Activated CD4-positive, alpha-beta T cell treated with anti-CD3 and anti-CD28 coated beads, Interleukin-2, amount 50 U/mL, for 48 hours (primary cell): ENCODE data around the gene ACOXL.

Experiments
- DNase-seq, 2 experiments: peaks; one replicate each; pipeline ENCODE4 v3.0.0-alpha.2; 2020

Gene ACOXL

DNA sequence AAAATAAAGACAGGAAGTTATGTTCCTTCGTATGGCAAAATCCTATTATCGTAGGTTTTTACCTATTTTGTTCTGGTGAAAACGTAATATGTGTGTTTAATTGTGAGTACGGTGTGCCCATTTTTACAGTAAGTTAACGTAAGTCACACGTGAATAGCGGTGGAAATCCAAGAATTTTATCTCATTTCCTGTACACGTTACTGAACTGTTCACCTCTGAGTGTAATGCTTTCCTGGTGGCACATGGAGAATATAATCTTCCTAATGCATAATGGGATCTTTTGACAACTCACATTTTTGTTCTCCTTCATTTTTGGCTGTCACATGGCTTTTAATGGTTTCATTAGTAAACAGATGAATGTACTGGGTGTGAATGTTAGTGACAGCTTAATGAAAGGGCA lies 416.6 kb downstream of the ACOXL start:
- DNase-seq = no peak

DNA sequence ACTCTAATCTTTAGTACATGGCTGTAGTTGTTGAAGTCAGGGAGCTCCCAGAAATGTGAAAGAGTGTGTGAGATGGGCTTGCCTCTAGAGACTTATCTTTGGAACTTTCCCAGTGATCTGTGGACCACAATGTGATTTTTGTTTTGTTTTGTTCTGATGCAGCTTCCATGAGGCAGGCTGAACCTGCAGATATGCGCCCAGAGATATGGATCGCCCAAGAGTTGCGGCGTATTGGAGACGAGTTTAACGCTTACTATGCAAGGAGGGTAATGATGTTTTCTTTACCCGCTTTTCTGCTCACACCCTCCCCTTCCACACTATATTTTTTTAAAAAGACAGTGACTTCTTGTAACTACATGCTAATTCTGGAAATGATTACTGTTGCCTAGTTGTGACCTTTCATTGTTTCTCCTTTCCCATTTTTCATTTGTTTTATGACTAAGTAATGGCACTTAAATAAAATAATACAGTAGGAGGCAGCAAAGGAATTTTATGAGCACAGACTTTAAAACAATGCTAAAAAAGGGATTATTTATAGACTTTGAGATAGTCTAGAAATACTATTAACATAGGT lies 417.6 kb downstream of the ACOXL start:
- DNase-seq = no peak

DNA sequence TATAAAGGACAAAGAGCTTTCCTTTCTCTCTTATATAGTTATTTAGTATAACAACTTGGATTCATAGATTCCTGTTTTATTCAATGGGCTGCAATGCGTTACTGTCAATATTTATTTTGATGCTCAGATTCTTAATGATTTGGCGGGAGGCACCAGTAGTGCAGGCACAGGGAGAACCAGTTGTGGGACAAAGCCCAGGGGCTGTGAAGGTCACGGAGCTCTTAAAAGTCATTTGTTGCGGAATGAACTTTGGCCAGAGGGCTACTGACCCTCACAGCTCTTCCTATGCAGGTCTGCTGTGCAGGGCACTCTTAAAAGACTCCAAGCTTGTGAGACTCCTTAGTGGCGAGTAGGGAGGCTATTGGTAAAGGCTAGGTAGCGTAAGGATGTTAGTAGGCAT lies 422.4 kb downstream of the ACOXL start:
- DNase-seq = no peak

DNA sequence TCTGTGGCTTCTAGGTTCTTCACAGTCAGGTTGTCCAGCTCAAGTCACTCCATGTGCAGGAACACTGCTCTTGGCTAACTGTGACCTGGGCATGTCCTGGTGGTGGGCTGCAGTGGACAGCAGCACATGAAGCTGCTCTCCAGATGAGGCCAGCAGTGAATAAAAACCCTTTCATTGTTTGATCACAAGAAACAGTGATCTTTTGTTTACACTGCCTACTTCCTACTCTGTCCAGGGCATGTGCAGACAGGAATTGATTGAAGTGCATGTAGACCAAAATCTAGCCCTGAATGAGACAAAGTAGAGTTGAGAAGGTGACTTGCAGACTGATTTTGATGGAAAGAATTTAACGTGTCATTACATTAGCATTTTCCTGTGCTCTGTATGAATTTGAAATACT lies 423.2 kb downstream of the ACOXL start:
- no peak for DNase-seq

DNA sequence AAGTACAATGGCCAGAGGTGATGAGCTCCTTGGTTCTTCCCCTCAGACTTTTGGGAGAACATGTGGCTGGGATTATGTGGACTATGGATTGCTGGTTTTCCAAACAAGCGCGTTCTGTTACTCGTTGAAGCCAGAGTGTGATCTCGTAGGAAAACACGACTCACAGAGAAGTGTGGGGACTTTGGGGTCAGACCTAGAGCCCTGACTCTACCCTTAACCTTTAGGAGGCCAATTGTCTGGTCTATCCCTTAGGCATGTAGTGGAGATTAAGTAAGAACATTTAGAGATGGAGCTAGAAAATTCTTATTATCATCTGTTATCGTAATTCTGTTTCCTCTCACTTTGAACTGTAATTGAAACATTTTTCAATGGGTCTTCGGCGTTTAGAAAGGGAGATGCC lies 424.2 kb downstream of the ACOXL start:
- DNase-seq = no peak

DNA sequence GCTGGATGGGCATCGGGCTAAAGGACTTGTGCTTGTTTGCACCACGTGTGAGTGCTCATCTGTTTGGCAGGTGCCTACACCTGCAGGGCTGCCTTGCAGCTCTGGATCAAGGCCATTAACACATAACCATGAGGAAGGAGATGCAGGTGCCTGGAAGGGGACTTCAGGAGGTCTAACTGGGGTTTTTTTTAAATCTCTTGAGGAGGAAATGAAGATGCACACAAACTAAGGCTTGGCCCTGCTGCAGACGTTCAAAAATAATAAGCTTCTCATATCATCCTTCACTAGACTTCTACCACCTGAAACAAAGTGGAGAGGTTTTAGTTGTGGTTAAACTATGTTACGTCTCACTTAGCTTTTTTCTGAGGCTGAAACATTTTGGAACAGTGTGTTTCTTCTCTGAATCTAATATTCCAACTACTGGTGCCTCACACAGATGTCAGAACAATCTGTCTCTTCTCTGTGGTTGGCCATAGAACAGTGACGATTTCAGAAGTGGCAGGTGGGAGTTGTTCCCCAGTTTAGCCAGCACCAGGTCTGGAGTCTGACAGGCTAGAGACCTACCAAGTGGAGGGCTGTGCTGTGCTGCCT lies 424.8 kb downstream of the ACOXL start:
- DNase-seq = no peak

DNA sequence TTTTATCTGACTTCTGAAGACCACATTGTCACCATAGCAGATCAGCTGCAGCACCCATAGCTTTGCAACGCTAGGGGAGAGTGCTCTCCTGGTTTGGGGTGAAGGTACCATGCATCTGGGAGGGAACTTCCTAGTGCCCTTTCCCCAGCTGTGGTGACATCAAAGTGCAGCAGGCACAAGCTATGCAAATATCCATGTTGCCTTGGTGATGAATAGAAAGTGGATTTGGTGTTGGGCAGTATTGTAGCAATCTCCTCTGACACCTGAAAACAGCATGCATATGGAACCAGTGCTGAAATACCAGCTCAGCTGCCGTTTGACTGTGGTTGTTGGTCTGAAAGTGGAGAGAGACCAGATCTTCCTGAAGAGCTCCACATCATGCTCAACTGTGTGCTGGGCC lies 425.4 kb downstream of the ACOXL start:
- DNase-seq = no peak

DNA sequence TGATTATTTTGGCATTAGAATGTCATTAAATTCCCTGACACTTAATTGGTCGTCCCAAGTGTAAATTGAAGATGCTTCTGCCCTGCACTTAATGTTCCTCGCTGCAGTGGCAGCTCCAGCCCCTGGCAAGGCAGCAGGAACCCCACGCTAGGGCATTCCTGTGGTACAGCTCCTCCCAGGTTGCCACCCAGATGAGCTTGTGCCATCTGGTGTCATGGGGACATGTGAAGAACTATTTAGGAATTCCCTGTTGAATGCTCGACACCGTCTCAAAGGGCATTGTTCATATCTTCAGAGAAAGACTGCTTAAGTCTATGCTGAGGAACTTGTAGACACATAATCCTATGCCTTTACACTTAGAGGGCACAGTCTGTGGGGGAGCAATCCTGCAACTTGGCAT lies 427.3 kb downstream of the ACOXL start:
- DNase-seq = no peak

DNA sequence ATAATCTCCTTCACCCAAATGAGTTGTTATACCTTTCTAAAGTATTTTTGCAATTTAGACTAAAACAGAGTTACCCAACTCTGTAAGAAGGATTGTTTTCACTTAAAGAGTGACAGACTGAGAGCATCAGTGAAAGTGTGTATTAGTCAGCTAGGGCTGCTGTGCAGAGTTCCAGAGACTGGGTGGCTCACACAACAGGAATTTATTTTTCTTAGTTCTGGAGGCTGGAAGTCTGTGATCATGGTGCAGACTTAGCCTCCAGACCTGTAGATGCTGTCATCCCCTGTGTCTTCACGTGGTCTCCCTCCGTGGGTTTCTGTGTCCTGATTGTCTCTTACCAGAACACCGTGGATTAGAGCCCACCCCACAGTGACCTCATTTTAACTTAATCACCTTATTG lies 428.4 kb downstream of the ACOXL start:
- no peak for DNase-seq

DNA sequence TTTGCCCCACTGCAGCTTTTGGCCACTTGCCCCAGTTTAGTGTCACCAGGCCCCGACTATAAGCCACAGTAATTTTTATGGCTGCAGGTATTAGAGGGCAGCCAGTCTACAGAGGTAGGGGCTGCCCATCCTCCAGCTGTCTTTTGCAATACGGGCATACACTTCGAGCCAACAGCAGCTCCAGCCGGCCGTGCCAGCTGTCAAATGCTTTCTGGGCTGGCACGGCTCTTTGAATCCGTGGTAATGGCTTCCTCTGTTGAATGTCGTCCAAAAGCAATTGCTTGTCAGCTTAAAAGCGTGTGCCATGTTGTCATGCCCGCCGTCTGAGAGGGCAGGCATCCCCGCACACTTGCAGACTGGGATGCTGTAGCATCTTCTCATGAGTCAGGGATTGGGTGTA lies 429.6 kb downstream of the ACOXL start:
- no peak for DNase-seq

DNA sequence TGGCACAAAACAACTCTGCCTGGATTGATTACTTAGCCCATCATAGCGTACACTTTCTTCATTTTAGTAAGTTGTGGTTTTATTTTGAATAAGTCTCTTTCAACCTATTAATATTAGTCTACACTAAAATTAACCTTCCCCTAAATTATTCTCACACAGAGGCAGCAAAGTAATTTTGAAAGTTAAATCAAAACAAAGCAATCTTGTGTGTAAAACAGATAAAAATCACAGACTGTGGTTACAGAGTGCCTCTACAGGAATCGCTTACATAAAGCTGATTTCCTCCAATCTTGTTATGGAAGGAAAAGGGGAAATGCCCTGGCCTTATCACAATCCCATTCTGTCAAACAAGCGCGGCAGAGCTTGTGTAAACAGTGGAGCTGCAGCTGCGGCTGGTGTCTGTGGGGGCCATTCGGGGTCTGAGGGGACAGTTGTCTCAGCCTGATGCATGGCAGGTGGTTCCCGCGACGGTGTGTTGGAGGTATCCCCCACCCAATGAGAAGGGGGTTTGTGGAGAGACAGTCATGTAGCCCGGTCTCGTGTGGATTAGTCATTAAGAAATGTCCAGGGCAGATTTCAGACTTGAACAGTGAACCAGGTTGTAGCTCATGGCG lies 430.5 kb downstream of the ACOXL start:
- DNase-seq = no peak

DNA sequence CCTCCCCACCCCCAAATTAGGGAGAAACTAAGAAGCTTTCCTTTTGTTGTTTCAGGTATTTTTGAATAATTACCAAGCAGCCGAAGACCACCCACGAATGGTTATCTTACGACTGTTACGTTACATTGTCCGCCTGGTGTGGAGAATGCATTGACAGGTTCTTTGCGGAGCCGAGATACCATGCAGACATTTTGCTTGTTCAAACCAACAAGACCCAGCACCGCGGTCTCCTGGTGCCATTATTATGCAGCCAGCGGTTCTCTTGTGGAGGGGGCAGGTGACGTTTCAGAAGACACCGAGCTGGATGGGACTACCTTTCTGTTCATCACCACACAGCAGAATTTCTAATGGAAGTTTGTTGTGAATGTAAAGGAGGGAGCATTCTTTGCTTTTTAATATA lies 431.7 kb downstream of the ACOXL start:
- DNase-seq = no peak

DNA sequence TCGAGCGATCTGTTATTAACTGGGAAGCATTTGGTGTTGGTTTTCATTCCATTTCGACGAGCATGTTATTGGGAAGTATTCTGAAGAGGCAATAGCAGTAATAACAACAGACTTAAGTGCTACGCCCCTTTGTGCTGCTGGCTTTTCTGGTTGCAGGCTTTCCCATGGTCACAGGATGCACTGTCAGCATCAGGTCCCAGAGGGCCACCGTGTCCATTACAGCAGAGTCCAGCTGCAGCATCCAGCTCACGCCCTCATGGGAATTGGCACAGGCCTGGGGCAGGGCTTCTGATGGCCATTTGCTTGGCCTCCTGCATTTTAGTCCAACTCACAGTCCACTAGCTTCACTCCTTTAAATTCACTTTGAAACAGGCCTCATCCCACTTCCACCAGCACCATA lies 432.7 kb downstream of the ACOXL start:
- DNase-seq = no peak

DNA sequence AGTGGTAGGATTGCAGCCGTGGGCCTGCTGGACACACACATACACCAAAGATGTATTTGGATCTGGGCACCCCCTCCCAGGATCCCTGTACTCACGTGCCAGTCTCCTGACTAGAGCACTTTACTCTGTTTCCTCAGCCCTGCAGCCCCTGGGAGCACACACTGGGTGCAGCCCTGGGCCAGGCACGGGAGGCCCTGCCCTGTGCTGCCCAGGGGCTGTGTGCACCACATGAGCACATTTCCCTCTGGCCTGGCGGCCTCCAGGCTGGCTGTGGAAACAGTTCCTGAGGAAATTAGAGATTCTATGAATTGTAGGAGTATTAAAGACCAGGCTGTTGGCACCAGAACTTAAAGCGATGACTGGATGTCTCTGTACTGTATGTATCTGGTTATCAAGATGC lies 433.7 kb downstream of the ACOXL start:
- no peak for DNase-seq

DNA sequence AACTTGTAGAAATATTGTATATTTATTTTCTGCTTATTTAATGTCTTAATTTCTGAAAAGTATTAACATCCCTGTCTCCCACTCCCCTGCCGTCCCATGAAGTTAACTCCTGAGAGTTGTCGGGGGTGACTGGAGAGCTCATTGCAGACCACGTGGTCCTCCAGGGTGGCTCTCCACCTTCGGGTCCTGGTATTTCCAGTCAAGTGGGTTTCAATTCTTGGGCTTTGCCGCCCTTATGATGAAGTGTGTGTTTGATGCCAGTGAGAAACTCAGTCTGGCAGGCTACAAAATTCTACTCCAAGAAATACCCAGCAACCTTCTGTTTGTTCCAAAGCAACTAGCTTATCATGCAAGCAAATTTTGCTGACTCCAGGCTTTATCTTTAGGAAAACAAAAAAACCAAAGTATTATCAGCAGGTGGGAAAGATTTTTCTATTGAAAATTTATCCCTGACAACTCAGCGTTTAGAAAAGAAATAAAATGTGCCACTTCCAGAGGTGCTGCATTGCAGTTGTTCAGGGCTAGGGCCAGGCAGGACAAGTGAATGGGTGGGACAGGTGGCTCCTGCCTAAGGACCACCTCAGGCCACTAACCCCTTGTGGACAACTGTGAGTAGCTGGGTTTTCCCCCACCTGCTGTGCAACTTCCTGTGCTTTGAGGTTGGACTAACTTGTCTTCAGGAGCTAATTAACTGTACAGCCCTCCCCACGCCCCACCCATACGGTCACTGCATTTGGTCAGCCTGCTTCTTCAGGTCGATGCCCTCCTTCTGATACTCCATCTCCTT lies 434.9 kb downstream of the ACOXL start:
- DNase-seq = no peak

DNA sequence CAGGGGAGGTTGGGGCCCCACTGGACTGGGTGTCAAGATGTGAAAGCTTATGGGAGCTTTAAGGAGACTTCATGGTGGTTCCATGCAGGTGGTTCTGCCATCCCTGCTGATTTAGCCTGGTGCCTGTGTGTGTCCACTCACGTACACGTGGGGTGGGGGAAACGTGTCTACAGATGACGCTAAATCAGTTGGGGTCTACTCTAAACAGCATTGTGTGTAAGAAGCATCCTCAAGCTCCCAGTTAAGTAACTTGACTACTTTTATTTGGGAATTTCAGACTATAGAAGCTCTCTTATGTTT lies 435.4 kb downstream of the ACOXL start:
- no peak for DNase-seq
